Activated effector memory CD4-positive, alpha-beta T cell treated with Interleukin-2 at 50 U/mL for 16 hours (primary cell): ENCODE measurements around the gene PRKAR1B.
"Not testable (repeated sequence)": the region's sequence is repeated elsewhere in the genome, so short reads cannot be mapped to it uniquely, and the experiment has no call there.

Source experiments
- DNase-seq: peaks from one replicate; pipeline ENCODE4 v3.0.0-alpha.2; 2020

PRKAR1B gene

GRCh38 chr7:756928-757560 is 30.0 kb upstream of the PRKAR1B start:
- no peak for DNase-seq

- no peak for DNase-seq
These were observed 29.3 kb upstream of the PRKAR1B start for GRCh38 chr7:756231-756927.

DNA sequence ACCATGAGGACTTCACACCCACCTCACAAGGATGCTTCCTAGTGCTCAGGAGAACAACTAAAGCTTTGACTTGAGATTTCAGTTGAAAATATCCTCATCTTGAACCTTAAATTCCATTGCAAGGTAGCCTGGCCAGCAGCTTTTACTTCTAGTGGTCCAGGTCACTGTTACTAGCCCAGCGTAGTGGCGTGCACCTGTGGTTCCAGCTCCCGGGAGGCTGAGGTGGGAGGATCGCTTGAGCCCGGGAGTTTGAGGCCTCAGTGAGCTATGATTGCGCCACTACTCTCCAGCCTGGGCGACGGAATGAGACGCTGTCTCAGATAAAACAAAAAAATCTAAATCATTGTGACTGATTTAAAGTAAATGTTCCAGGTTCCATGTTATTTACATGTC is 28.3 kb upstream of the PRKAR1B start:
- DNase-seq: no peak

DNA sequence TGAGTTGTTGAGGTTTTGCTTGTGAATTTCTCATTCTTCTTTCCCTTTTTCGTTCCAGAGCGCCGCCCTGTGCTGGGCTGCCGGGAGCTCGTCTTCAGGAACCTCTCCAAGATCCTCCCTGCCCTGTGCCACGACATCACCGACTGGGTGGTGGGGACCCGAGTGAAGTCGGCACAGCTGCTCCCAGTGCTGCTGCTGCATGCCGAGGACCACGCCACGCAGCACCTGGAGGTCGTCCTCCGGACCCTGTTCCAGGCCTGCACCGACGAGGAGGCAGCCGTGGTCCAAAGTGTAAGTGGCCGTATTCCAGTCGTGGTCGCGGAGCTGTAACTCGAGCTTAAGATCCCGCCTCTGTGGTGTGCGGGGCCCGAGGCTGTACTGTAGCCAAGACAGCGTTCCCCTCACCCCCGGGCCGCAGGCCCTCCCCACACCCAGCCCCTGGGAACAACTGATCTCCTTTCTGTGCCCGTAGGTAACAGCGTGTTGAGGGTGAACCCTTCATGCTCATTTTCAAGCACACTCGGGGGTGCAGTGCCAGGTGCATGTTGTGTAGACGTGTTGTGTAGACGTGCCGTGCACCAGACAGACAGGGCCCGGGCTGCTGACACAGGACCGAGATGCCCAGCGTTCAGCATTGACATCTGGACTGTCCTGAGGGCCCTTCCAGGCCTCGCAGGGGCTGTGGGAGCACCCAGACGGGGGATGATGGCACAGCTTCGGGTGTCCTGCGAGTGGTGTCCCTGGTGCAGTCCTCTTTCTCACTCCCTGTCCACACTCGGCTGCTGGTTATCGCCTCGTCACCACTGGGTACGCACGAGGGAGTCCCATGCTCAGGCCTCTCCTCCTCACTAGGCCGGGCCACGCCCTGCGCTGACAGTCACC is 27.7 kb upstream of the PRKAR1B start:
- DNase-seq: no peak

DNA sequence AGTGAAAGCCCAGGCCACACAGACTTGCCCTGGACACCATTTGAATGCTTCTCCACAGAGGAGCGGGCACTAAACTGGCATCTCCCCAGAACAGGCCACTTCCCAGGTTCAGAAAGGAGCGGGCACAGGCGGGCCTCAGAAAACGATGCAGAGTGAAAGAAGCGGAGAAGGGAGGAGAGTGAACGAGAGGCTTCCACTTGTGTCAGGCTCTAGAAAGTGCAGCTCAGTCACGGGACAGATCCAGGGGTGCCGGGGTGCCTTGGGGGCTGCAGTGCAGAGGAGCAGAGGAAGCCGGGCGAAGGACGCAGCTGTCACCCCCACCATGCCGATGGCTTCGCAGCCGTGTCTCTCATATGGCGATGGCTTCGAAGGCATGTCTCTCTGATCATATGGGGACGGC is 26.1 kb upstream of the PRKAR1B start:
- DNase-seq: no peak

- not testable (repeated sequence) for DNase-seq
These were observed 25.2 kb upstream of the PRKAR1B start for GRCh38 chr7:752256-752655.

- no peak for DNase-seq
These were observed 24.7 kb upstream of the PRKAR1B start for GRCh38 chr7:751826-752225.

GRCh38 chr7:750111-750905 is 23.2 kb upstream of the PRKAR1B start:
- DNase-seq: no peak

- no peak for DNase-seq
These were observed 22.1 kb upstream of the PRKAR1B start for GRCh38 chr7:749140-749551.

DNA sequence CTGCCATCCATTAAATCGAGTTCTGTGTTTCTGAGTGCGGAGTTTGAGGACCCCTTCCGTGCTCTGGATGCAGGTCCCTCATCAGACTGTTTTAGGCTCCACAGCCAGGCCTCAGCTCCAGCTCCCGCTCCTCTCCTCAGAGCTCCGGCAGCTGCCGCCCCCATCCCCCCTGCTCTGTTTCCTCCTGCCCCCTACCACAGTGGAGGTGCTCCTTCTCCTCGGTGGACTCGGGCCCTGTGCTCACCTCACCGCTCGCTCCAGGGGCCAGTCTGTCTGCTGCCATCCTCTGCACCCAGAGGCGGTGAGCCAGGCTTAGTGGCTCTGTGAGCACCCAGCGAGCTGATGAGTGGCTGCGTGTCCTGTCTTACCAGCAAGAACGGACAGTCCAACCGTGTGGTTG is 21.4 kb upstream of the PRKAR1B start:
- DNase-seq: no peak

- no peak for DNase-seq
These were observed 20.1 kb upstream of the PRKAR1B start for GRCh38 chr7:747186-747585.

- no peak for DNase-seq
These were observed 19.3 kb upstream of the PRKAR1B start for GRCh38 chr7:746155-747061.

DNA sequence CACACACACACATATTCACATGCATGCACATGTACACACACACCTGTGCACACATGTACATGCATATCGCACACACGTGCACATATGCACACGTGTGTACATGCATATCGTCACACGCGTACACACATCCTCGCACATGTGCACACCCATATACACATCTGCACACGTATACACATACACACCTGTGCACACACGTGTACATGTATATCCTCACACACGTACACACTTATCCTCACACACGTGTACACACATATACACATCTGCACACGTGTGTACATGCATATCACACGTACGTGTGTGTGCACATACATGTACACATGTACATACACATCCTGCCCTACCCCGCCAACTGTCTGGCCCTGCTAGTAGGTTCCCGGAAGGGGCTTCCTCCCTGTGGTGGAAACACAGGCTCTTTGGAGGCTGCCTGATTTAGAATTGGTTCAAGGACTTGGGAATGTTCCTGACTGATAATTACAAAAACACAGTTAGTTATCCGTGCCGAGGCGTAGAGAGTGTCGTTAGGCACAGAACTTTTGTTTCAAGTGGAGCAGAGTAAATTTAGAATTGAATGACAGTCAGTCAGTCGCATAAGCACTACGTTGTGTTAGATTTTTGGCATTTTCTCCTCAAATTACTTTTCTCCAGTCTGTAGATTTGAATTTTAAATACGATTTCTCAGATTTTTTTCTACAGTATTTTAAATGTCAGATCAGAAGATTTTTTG is 18.5 kb upstream of the PRKAR1B start:
- no peak for DNase-seq

DNA sequence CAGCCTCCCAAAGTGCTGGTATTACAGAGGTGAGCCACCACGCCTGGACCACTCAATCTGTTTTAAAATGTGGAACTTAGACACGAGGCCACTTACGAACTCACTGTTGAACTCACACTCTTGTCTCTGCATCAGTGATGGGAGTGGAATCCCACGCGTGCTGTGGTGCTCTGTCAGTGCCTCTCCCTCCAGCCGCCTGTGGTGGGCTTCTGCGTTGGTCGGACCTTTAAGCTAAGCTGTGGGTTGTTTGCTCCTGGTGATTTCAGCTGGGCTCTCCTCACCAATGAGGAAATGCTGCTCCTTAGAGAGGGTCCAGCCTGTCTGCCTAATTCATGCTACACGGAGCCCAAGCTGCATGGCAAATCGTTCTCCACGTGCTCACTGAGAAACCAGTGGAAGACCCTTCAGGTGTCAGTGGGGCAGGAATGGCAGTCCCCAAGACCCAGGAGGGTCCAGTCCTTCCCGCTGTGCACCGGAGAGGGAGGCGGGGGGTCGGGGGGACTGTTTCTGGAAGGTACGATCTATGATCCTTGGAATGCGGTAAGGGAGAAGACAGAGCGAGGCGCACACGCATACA is 17.9 kb upstream of the PRKAR1B start:
- no peak for DNase-seq

DNA sequence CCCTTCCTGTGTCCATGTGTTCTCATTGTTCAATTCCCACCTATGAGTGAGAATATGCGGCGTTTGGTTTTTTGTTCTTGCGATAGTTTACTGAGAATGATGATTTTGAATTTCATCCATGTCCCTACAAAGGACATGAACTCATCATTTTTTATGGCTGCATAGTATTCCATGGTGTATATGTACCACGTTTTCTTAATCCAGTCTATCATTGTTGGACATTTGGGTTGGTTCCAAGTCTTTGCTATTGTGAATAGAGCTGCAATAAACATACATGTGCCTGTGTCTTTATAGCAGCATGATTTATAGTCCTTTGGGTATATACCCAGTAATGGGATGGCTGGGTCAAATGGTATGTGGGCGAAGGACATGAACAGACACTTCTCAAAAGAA is 17.0 kb upstream of the PRKAR1B start:
- not testable (repeated sequence) for DNase-seq

- not testable (repeated sequence) for DNase-seq
These were observed 16.5 kb upstream of the PRKAR1B start for GRCh38 chr7:743341-744127.

GRCh38 chr7:742791-743190 is 15.7 kb upstream of the PRKAR1B start:
- DNase-seq: no peak

DNA sequence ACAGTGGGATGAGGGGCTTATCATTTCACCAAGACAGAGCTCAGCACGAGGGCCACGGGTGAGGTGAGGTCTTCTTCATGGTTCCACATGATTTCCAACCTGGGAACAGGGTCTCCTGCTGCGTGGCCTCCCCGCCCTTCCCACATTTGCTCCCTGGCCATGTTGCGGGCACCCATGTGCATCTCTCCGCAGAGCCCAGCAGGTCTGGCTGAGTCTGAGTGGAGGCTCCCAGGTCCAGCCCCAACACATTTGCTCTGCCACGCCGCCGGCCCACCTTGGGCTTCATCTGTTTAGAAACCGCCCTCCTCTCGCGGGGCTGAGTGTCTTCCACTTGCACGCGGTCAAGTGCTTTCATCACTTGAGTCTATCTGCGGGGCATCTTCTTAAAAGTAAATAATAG is 14.8 kb upstream of the PRKAR1B start:
- no peak for DNase-seq

- DNase-seq: no peak
These were observed 14.2 kb upstream of the PRKAR1B start for GRCh38 chr7:741191-741671.
